HG02973 (cell line): ENCODE results near the gene FAM180A.

Source experiments
- ATAC-seq: cut with Tn5 transposase; IDR thresholded peaks from one replicate; pipeline ENCODE4 v1.9.1; 2021; ENCODE audit warnings: moderate library complexity; ENCODE audit not compliant: unreplicated experiment

Gene FAM180A

DNA sequence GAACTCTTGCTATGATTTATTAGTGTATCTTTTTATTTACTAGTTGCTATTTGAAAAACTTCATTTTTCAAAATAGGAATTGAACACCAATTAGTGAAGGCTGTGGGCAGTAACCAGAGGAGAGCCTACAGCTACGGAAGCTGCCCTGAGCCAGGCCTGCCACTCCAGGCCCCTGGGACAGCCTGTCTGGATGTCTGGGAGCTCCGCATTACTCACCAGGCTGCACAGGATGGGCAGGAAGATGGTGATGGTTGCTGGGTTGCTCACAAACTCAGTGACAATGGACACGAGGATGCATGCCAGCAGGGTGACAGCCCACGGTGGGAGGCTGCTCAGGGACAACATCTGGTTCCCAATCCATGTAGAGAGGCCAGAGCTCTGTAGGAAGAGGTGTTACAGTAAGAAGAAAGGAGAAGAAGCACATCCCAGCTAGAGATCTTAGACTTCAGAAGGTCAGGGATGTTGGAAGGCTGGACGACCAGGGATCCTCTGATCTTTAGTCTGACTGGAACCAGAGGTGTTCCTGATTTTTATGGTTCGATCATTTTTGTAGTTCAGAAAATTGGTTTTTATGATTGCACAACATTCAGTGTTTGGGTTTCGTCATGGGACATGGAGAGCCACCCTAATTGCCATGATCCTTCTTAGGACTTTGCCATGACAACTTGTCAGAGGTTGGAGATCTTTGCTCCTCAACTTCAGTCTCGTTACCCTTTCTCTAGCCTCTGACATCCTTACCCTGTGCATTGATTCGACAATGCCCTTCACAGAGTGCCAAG lies 63.1 kb downstream of the FAM180A start:
- no peak for ATAC-seq

- no peak for ATAC-seq
These were observed 63.9 kb downstream of the FAM180A start for GRCh38 chr7:135684699-135685098.

DNA sequence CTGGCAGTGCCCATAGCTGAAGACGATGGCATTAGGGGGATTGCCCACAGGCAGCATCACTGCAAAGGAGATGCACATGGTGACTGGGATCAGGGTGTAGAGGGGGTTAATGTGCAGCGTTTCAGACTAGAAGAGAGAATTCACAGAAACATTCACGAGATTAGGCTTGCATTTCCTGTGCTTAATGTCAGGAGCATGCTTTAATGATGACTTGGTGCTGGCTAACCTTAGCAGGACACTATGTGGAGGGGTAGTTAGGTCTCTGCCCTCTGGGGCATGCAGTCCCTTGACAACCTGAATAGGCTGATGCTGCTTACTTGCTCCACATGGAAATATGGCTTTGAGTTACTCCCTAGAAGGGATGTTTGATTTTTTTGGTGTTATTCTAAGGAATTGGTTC lies 64.5 kb downstream of the FAM180A start:
- ATAC-seq, result no peak

GRCh38 chr7:135683609-135684008 lies 65.0 kb downstream of the FAM180A start:
- no peak for ATAC-seq

GRCh38 chr7:135682191-135682590 lies 66.4 kb downstream of the FAM180A start:
- no peak for ATAC-seq

- ATAC-seq, result no peak
These were observed 66.9 kb downstream of the FAM180A start for GRCh38 chr7:135681762-135682161.
